CD4-positive, alpha-beta T cell (primary cell): ENCODE measurements around the gene PGAP3. TPM values are rescaled to one million over a fixed set of nuclear protein-coding genes. Genes with fewer than 3 reads are reported as not detected.
"Not testable (repeated sequence)": the region's sequence is repeated elsewhere in the genome, so short reads cannot be mapped to it uniquely, and the experiment has no call there.

Experiments
- ATAC-seq: fragments of 200-7000 bp; cut with Tn5 transposase; one replicate; pipeline ENCODE4 v1.10.0; 2022; ENCODE audit warnings: mild to moderate bottlenecking; ENCODE audit not compliant: poor library complexity
- CTCF ChIA-PET: fragments of 350-600 bp; sonication (Branson Sonifier 250); formaldehyde crosslinking; loops from one replicate; lab custom pipeline; 2021; ENCODE audit warnings: antibody characterized with exemption, inconsistent platforms; lab: Charles Lee
- POLR2A ChIA-PET: fragments of 350-600 bp; sonication (Branson Sonifier 250); formaldehyde crosslinking; loops from one replicate; lab custom pipeline; 2021; ENCODE audit warnings: antibody characterized with exemption, inconsistent platforms; lab: Charles Lee
- DNase-seq, 14 experiments: peaks; one replicate each; pipeline ENCODE4 v3.0.0-alpha.2; 2013 to 2020; ENCODE audit warnings: mixed read lengths in 2 of 14
- H3K27ac ChIP-seq, 2 donors: one replicate each; pipeline versions ENCODE4 v1.5.1 to v1.7.0; 2013; ENCODE audit warnings: low read length in 2 of 2, low read depth in 1 of 2, mild to moderate bottlenecking in 1 of 2
- H3K27me3 ChIP-seq, 2 experiments: 1 replicate in 1 of 2; 2 replicates in 1 of 2; pipeline versions ENCODE4 v1.6.1 to v1.7.0; 2013; ENCODE audit warnings: low read length in 2 of 2, control low read depth in 1 of 2, mild to moderate bottlenecking in 1 of 2, moderate library complexity in 1 of 2; ENCODE audit not compliant: insufficient read depth in 2 of 2, control insufficient read depth in 1 of 2
- H3K36me3 ChIP-seq: one replicate; pipeline ENCODE4 v1.6.1; 2013; ENCODE audit warnings: low read length, control low read depth; ENCODE audit not compliant: insufficient read depth
- H3K4me1 ChIP-seq: one replicate; pipeline ENCODE4 v1.6.1; 2013; ENCODE audit warnings: low read length, control low read depth; ENCODE audit not compliant: insufficient read depth
- H3K4me3 ChIP-seq: one replicate; pipeline ENCODE4 v1.5.1; 2013; ENCODE audit warnings: mild to moderate bottlenecking, low read length, moderate library complexity
- H3K9me3 ChIP-seq, 2 experiments: 1 replicate in 1 of 2; 2 replicates in 1 of 2; pipeline versions ENCODE4 v1.6.1 to v1.7.0; 2013; ENCODE audit warnings: low read length in 2 of 2, mild to moderate bottlenecking in 2 of 2, control low read depth in 1 of 2, moderate library complexity in 1 of 2; ENCODE audit not compliant: control insufficient read depth in 1 of 2, insufficient read depth in 1 of 2
- H3K27ac Mint-ChIP-seq: one replicate; pipeline ENCODE4 v1.8.0; 2020; ENCODE audit warnings: mixed read lengths
- H3K27me3 Mint-ChIP-seq: one replicate; pipeline ENCODE4 v1.8.0; 2021; ENCODE audit warnings: mixed read lengths
- H3K36me3 Mint-ChIP-seq: one replicate; pipeline ENCODE4 v1.8.0; 2021; ENCODE audit warnings: low read depth, mixed read lengths
- H3K4me1 Mint-ChIP-seq: one replicate; pipeline ENCODE4 v1.8.0; 2021; ENCODE audit warnings: low read depth, mixed read lengths
- H3K4me3 Mint-ChIP-seq: one replicate; pipeline ENCODE4 v1.8.0; 2020; ENCODE audit warnings: mild to moderate bottlenecking, mixed read lengths
- H3K9me3 Mint-ChIP-seq: one replicate; pipeline ENCODE4 v1.8.0; 2020; ENCODE audit warnings: mixed read lengths
- CTCF ChIP-seq: fragments of 200-600 bp; IDR thresholded peaks from one replicate; pipeline ENCODE4 v1.8.0; 2022; ENCODE audit warnings: antibody characterized with exemption, mild to moderate bottlenecking
- intact Hi-C, 2 experiments: fragments of 100-400 bp; cut with DNase I in 1 of 2; cut with micrococcal nuclease in 1 of 2; formaldehyde crosslinking; loops; one replicate each; pipeline versions ENCODE4 v1.15.1 to v1.9.0; 2023 to 2025; cut with DNase I, micrococcal nuclease
- total RNA-seq, 174 experiments: library from RNA in 2 of 174; stranded (reverse) in 2 of 174; gene quantifications; one replicate each; pipeline ENCODE4 v1.2.3 and lab custom pipeline; 2021 to 2026

PGAP3 gene
- total RNA-seq, 2 experiments from 2014 or later = 26.1 to 30.7 TPM

GRCh38 chr17:39715375-39716072 lies 27.7 kb upstream of the PGAP3 start:
- H3K27me3 ChIP-seq = no peaks in the 10 kb centered on the region
- ChIA-PET POLR2A (no interaction called here), CTCF (no interaction called here)
- Mint-ChIP-seq H3K4me3 (no peak overlapping the region), H3K27ac (no peak overlapping the region), H3K27me3 (no peaks in the 10 kb centered on the region), H3K36me3 (no peaks in the 10 kb centered on the region), H3K9me3 (no peaks in the 10 kb centered on the region), H3K4me1 (no peaks in the 10 kb centered on the region)
- no peak overlapping the region for H3K27ac ChIP-seq
- DNase-seq (no peak), ATAC-seq (no peak)
- no peaks in the 10 kb centered on the region for H3K4me1 ChIP-seq
- no peak for TF ChIP-seq CTCF
- no peaks in the 10 kb centered on the region for H3K9me3 ChIP-seq
- no peak overlapping the region for H3K4me3 ChIP-seq
- intact Hi-C loops = no loop called here
- no peaks in the 10 kb centered on the region for H3K36me3 ChIP-seq

GRCh38 chr17:39714234-39714633 lies 26.4 kb upstream of the PGAP3 start:
- Histone ChIP-seq H3K9me3 (no peaks in the 10 kb centered on the region), H3K27me3 (no peaks in the 10 kb centered on the region), H3K4me1 (no peaks in the 10 kb centered on the region), H3K4me3 (no peak overlapping the region), H3K36me3 (no peaks in the 10 kb centered on the region), H3K27ac (no peak overlapping the region)
- intact Hi-C loops = no loop called here
- TF ChIP-seq CTCF = no peak
- Mint-ChIP-seq H3K27me3 (no peaks in the 10 kb centered on the region), H3K36me3 (no peaks in the 10 kb centered on the region), H3K9me3 (no peaks in the 10 kb centered on the region), H3K27ac (no peak overlapping the region), H3K4me3 (no peak overlapping the region), H3K4me1 (no peaks in the 10 kb centered on the region)
- POLR2A ChIA-PET = no interaction called here
- no peak for ATAC-seq
- DNase-seq = no peak
- CTCF ChIA-PET = interaction anchor here (0.6 kb wide), 1 partner anchor 173 kb away, joined by 3 read pairs; no protein-coding TSS in a partner anchor

GRCh38 chr17:39711851-39712250 lies 24.0 kb upstream of the PGAP3 start:
- Mint-ChIP-seq H3K4me3 (no peak overlapping the region), H3K4me1 (peaks cover 6% of the 10 kb centered on the region), H3K36me3 (no peaks in the 10 kb centered on the region), H3K9me3 (no peaks in the 10 kb centered on the region), H3K27ac (no peak overlapping the region), H3K27me3 (no peaks in the 10 kb centered on the region)
- no peak overlapping the region for H3K27ac ChIP-seq
- ATAC-seq = no peak
- no peak for TF ChIP-seq CTCF
- peaks cover 12% of the 10 kb centered on the region for H3K4me1 ChIP-seq
- no peaks in the 10 kb centered on the region for H3K27me3 ChIP-seq
- H3K36me3 ChIP-seq = no peaks in the 10 kb centered on the region
- no peak for DNase-seq
- no peak overlapping the region for H3K4me3 ChIP-seq
- ChIA-PET CTCF (no interaction called here), POLR2A (no interaction called here)
- H3K9me3 ChIP-seq = no peaks in the 10 kb centered on the region
- intact Hi-C loops = no loop called here

GRCh38 chr17:39711071-39711470 lies 23.2 kb upstream of the PGAP3 start:
- H3K4me1 Mint-ChIP-seq, DNase-seq, H3K4me3 Mint-ChIP-seq, H3K27me3 ChIP-seq, H3K27me3 Mint-ChIP-seq, H3K36me3 Mint-ChIP-seq, H3K36me3 ChIP-seq, H3K4me3 ChIP-seq, H3K9me3 Mint-ChIP-seq, ATAC-seq, H3K27ac Mint-ChIP-seq, intact Hi-C loops, H3K9me3 ChIP-seq, H3K27ac ChIP-seq: not testable (repeated sequence)
- H3K4me1 ChIP-seq = peaks cover 20% of the 10 kb centered on the region
- CTCF ChIA-PET = interaction anchor here (1.0 kb wide), 1 partner anchor 29 kb away, joined by 4 read pairs; no protein-coding TSS in a partner anchor
- POLR2A ChIA-PET = interaction anchor here (1.0 kb wide), 1 partner anchor 19 kb away, joined by 3 read pairs; the partner anchor contains the start of gene MIEN1
